Left colon (tissue), 2 donors: Measurements from ENCODE around the gene LZTR1. TPM values are rescaled to one million over a fixed set of nuclear protein-coding genes. Genes with fewer than 3 reads are reported as not detected.

Experiments
- ATAC-seq: fragments of 200-7000 bp; cut with Tn5 transposase; one replicate; pipeline ENCODE4 v1.9.1; 2020; ENCODE audit warnings: mild to moderate bottlenecking, moderate library complexity
- DNase-seq, 2 donors: peaks; one replicate each; pipeline ENCODE4 v3.0.0-alpha.2; 2020
- intact Hi-C, 2 donors: fragments of 100-400 bp; cut with DNase I in 1 of 2; cut with micrococcal nuclease in 1 of 2; formaldehyde crosslinking; loops; one replicate each; pipeline versions ENCODE4 v1.11.2 to v1.14.0; 2022; cut with DNase I, micrococcal nuclease
- total RNA-seq, 2 donors: library from RNA; stranded (reverse); fragmentation: NEBNext Ultra II Directional; extraction: Animal tissue kit (Norgen Biotek cat#: 25700); gene quantifications; one replicate each; pipeline ENCODE4 v1.2.1, GENCODE V29; 2021
- donor health status: DM: no; HTN: no; CAD: no.
- donor health status: DM: yes; HTN: yes; CAD: no.

Gene LZTR1
- total RNA-seq, 2 donors from 2014 or later = 49.9 to 50.4 TPM

GRCh38 chr22:21022507-21022906 is 40.4 kb downstream of the LZTR1 start:
- ATAC-seq (no peak), DNase-seq (no peak)
- intact Hi-C loops = no loop called here

GRCh38 chr22:21022955-21023614 is 41.0 kb downstream of the LZTR1 start:
- DNase-seq = no peak
- no peak for ATAC-seq
- intact Hi-C loops = no loop called here

GRCh38 chr22:21025266-21025665 is 43.2 kb downstream of the LZTR1 start:
- intact Hi-C loops = no loop called here
- ATAC-seq (no peak), DNase-seq (no peak)

GRCh38 chr22:21025763-21026755 is 44.0 kb downstream of the LZTR1 start:
- intact Hi-C loops = no loop called here
- DNase-seq = no peak
- no peak for ATAC-seq

GRCh38 chr22:21026783-21027692 is 44.9 kb downstream of the LZTR1 start:
- ATAC-seq (no peak), DNase-seq (no peak)
- intact Hi-C loops = no loop called here

- ATAC-seq = no peak
- intact Hi-C loops = no loop called here
- DNase-seq = no peak
Observed at GRCh38 chr22:21028277-21029251, 46.5 kb downstream of the LZTR1 start.

- DNase-seq (no peak), ATAC-seq (no peak)
- intact Hi-C loops = no loop called here
Observed at GRCh38 chr22:21029486-21030025, 47.5 kb downstream of the LZTR1 start.

- ATAC-seq (no peak), DNase-seq (no peak)
- intact Hi-C loops = no loop called here
Observed at GRCh38 chr22:21030032-21030431, 47.9 kb downstream of the LZTR1 start.

- ATAC-seq = no peak
- no peak for DNase-seq
- intact Hi-C loops = no loop called here
Observed at GRCh38 chr22:21030621-21031544, 48.8 kb downstream of the LZTR1 start.

GRCh38 chr22:21031545-21032036 is 49.5 kb downstream of the LZTR1 start:
- DNase-seq = no peak
- intact Hi-C loops = no loop called here
- ATAC-seq = no peak

- peak in 1 of 2 donors; percentile 17 for DNase-seq
- intact Hi-C loops = no loop called here
- peak; percentile 88 for ATAC-seq
Observed at GRCh38 chr22:21032037-21032867, 50.2 kb downstream of the LZTR1 start, which contains the start of gene SLC7A4. Gene SLC7A4, minus strand, starts transcription at chr22:21032561. Its CDS starts 749 bp downstream, at chr22:21031812.

GRCh38 chr22:21032868-21033688 is 51.0 kb downstream of the LZTR1 start:
- intact Hi-C loops = no loop called here
- ATAC-seq (no peak), DNase-seq (no peak)

- intact Hi-C loops = no loop called here
- DNase-seq = no peak
- ATAC-seq = no peak
Observed at GRCh38 chr22:21033895-21034294, 51.8 kb downstream of the LZTR1 start.

GRCh38 chr22:21034989-21035388 is 52.9 kb downstream of the LZTR1 start:
- ATAC-seq (no peak), DNase-seq (no peak)
- intact Hi-C loops = no loop called here

- intact Hi-C loops = no loop called here
- no peak for ATAC-seq
Observed at GRCh38 chr22:21038405-21038804, 56.3 kb downstream of the LZTR1 start.

More at GRCh38 chr22:21038405-21038804, 56.3 kb downstream of the LZTR1 start:
- no peak for DNase-seq
